Measurements from ENCODE around the gene MARCHF3. TPM values are rescaled to one million over a fixed set of nuclear protein-coding genes. Genes with fewer than 3 reads are reported as not detected.

The MARCHF3 gene
- total and polyA plus RNA-seq, 10 of the 15 experiments (the other 5 are each of a cell fraction or from before 2014, with no cell fraction given) = 3.6 to 24.1 (median 11.3) TPM

DNA sequence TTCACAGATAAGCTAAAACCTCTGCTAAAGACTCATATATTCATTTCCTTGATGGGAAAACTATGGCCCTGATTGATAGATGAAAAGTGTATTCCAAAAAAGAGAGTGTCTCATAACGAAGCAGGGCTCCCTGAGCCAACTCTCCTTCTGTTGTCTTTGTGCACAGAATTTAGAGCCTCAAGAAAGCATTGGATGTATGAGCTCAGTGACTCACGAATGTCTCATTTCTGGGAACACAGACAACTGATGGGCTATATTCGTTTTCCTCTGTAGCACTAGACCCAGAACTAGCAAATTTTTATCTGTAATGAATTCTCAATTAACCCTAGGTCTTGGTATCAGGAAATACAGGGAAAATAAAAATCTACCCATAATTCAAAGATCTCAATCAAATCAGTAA, 165.1 kb downstream of the MARCHF3 start:
- no peaks in the 10 kb centered on the region for H4K20me1 ChIP-seq (ENCODE audit: control insufficient read depth, insufficient read depth)
- RAD21 ChIA-PET (ENCODE audit: unreplicated experiment) = interaction anchor here (1.1 kb wide), 1 partner anchor 149 kb away, joined by 3 read pairs; no protein-coding TSS in a partner anchor
- SMC1A ChIA-PET (ENCODE audit: uncharacterized antibody, unreplicated experiment) = interaction anchor here (1.3 kb wide), 1 partner anchor 17 kb away, joined by 5 read pairs; no protein-coding TSS in a partner anchor
- CTCF ChIA-PET = interaction anchor here (0.6 to 0.7 kb wide), 2 partner anchors 186 to 222 kb away, joined by 3 to 6 read pairs; no protein-coding TSS in a partner anchor
- H2AFZ ChIP-seq (ENCODE audit: control insufficient read depth, low read depth, low read length) = no peak overlapping the region
- H3K4me2 ChIP-seq (ENCODE audit: control insufficient read depth, insufficient read depth) = no peak overlapping the region
- no peak for ATAC-seq
- no peak for DNase-seq (ENCODE audit: low read depth, low spot score)
- no peaks in the 10 kb centered on the region for H3K36me3 ChIP-seq (ENCODE audit: control insufficient read depth in 2 of 2, insufficient read depth in 2 of 2, low read length in 1 of 2)
- no peaks in the 10 kb centered on the region for H3K27me3 ChIP-seq (replicated peaks in 1 of 2; ENCODE audit: control insufficient read depth in 2 of 2, insufficient read depth in 2 of 2, low read length in 1 of 2)
- TF ChIP-seq CBFB (IDR thresholded peaks at IDR 0.05; ENCODE audit: low read depth) = no peak
- TF ChIP-seq POU2F2 (IDR thresholded peaks at IDR 0.05; ENCODE audit: borderline replicate concordance, low read depth, low read length) = no peak
- no peak for TF ChIP-seq BHLHE40 (IDR thresholded peaks at IDR 0.05; ENCODE audit: borderline replicate concordance in 1 of 2, low read depth in 2 of 2, low read length in 1 of 2)
- no peak for TF ChIP-seq NFIC (IDR thresholded peaks at IDR 0.05; ENCODE audit: low read depth, low read length)
- no peak for TF ChIP-seq CHD1 (IDR thresholded peaks at IDR 0.05; ENCODE audit: low read depth, low read length)
- no peak for TF ChIP-seq RCOR1 (conservative IDR thresholded peaks at IDR 0.05; ENCODE audit: low read depth, low read length)
- no peak for TF ChIP-seq TCF12 (IDR thresholded peaks at IDR 0.05; ENCODE audit: low read depth, low read length)
- no peak for TF ChIP-seq ZNF207 (IDR thresholded peaks at IDR 0.05; ENCODE audit: borderline replicate concordance)
- TF ChIP-seq, protein P1, sequence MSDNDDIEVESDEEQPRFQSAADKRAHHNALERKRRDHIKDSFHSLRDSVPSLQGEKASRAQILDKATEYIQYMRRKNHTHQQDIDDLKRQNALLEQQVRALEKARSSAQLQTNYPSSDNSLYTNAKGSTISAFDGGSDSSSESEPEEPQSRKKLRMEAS (IDR thresholded peaks at IDR 0.05; ENCODE audit: low read depth, low read length) = no peak
- no peak for TF ChIP-seq MEF2A (IDR thresholded peaks at IDR 0.05; ENCODE audit: insufficient read depth, low read depth, low read length)
- TF ChIP-seq RFX5 (IDR thresholded peaks at IDR 0.05; ENCODE audit: low read depth, low read length) = no peak
- TF ChIP-seq TCF7 (IDR thresholded peaks at IDR 0.05; ENCODE audit: borderline replicate concordance) = no peak
- no peak for TF ChIP-seq SKIL (IDR thresholded peaks at IDR 0.05; ENCODE audit: low read depth, poor library complexity, severe bottlenecking)
- TF ChIP-seq, protein P2, sequence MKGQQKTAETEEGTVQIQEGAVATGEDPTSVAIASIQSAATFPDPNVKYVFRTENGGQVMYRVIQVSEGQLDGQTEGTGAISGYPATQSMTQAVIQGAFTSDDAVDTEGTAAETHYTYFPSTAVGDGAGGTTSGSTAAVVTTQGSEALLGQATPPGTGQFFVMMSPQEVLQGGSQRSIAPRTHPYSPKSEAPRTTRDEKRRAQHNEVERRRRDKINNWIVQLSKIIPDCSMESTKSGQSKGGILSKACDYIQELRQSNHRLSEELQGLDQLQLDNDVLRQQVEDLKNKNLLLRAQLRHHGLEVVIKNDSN (IDR thresholded peaks at IDR 0.05; ENCODE audit: borderline replicate concordance, extremely low read length, insufficient read depth, low read depth, low read length) = no peak
- TF ChIP-seq, protein P3, sequence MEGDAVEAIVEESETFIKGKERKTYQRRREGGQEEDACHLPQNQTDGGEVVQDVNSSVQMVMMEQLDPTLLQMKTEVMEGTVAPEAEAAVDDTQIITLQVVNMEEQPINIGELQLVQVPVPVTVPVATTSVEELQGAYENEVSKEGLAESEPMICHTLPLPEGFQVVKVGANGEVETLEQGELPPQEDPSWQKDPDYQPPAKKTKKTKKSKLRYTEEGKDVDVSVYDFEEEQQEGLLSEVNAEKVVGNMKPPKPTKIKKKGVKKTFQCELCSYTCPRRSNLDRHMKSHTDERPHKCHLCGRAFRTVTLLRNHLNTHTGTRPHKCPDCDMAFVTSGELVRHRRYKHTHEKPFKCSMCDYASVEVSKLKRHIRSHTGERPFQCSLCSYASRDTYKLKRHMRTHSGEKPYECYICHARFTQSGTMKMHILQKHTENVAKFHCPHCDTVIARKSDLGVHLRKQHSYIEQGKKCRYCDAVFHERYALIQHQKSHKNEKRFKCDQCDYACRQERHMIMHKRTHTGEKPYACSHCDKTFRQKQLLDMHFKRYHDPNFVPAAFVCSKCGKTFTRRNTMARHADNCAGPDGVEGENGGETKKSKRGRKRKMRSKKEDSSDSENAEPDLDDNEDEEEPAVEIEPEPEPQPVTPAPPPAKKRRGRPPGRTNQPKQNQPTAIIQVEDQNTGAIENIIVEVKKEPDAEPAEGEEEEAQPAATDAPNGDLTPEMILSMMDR (IDR thresholded peaks at IDR 0.05 in 2 of 3, conservative IDR thresholded peaks at IDR 0.05 in 1 of 3; ENCODE audit: control insufficient read depth in 2 of 3, extremely low read depth in 1 of 3, insufficient read depth in 1 of 3, low read depth in 3 of 3, low read length in 3 of 3) = no peak
- no peak for TF ChIP-seq MYB (IDR thresholded peaks at IDR 0.05; ENCODE audit: borderline replicate concordance, low read depth, low read length)
- no peak for TF ChIP-seq POLR2A (IDR thresholded peaks at IDR 0.05; ENCODE audit: low read depth, low read length)
- TF ChIP-seq JUNB (IDR thresholded peaks at IDR 0.05) = no peak
- H3K9me3 ChIP-seq (replicated peaks; ENCODE audit: control insufficient read depth, insufficient read depth, low read length) = no peaks in the 10 kb centered on the region
- no peak overlapping the region for H3K9ac ChIP-seq (ENCODE audit: control insufficient read depth, insufficient read depth, low read length)
- no peak overlapping the region for H3K27ac ChIP-seq (ENCODE audit: control insufficient read depth, insufficient read depth)
- no peaks in the 10 kb centered on the region for H3K4me1 ChIP-seq (ENCODE audit: control insufficient read depth, insufficient read depth, low read length)
- in situ Hi-C loops (cut with MboI) = no loop called here
- no TSS peak for BruUV-seq (replicated peaks)
- intact Hi-C loops (cut with micrococcal nuclease; ENCODE audit: unreplicated experiment) = no loop called here
- no peak overlapping the region for H3K4me3 ChIP-seq
- WGBS (ENCODE audit: insufficient coverage, insufficient replicate concordance, low lambda C conversion rate, missing lambda C conversion rate) = 96% methylated on average over 3 of the region's 3 CpGs
- FAIRE-seq = no peak
- H3K79me2 ChIP-seq (ENCODE audit: control insufficient read depth, insufficient read depth, low read length) = no peaks in the 10 kb centered on the region
- POLR2A ChIA-PET = no interaction called here

Data from GM12878 (cell line).